ENCODE results near the gene LGR5.

The LGR5 gene

DNA sequence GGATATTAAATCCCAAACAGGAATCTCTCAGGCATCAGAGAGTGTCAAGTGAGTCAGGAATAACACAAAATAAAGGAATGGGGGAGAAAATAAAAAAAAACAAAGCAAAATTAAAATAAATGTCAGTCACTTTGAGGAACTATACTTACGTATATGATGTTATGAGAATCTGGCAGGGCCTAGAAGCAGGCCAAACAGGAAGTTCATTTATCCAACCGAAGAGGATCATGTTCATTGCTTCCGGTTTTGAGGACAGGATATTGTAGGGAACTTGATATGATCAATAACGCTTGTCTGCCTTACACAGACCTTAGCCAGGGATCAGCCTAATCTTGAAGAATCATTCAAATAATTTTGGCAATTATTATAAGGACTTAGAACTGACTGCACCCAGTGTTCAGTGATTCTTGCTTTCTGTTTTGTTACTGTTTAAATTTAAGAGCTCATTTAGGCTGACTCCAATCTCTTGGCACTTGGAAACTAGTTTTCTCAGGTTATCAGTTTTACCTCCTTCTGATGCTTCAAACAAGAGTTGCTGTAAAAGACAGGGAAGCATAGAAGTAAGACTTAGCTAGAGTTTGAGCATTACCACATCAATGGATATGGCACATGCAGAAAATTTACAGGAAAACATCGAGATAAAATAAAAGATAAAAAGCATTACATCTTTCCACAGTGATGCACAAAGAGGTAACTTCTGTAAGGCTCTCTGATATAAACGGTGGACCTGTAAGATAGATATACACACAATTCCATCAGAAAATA, 170.6 kb downstream of the LGR5 start:
- no peak for DNase-seq (ENCODE audit: low read depth)
- H3K4me3 ChIP-seq (replicated peaks; ENCODE audit: low read depth, low read length): no peak overlapping the region
- TF ChIP-seq, protein P1, sequence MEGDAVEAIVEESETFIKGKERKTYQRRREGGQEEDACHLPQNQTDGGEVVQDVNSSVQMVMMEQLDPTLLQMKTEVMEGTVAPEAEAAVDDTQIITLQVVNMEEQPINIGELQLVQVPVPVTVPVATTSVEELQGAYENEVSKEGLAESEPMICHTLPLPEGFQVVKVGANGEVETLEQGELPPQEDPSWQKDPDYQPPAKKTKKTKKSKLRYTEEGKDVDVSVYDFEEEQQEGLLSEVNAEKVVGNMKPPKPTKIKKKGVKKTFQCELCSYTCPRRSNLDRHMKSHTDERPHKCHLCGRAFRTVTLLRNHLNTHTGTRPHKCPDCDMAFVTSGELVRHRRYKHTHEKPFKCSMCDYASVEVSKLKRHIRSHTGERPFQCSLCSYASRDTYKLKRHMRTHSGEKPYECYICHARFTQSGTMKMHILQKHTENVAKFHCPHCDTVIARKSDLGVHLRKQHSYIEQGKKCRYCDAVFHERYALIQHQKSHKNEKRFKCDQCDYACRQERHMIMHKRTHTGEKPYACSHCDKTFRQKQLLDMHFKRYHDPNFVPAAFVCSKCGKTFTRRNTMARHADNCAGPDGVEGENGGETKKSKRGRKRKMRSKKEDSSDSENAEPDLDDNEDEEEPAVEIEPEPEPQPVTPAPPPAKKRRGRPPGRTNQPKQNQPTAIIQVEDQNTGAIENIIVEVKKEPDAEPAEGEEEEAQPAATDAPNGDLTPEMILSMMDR (IDR thresholded peaks at IDR 0.05; ENCODE audit: low read length, missing control alignments): no peak

DNA sequence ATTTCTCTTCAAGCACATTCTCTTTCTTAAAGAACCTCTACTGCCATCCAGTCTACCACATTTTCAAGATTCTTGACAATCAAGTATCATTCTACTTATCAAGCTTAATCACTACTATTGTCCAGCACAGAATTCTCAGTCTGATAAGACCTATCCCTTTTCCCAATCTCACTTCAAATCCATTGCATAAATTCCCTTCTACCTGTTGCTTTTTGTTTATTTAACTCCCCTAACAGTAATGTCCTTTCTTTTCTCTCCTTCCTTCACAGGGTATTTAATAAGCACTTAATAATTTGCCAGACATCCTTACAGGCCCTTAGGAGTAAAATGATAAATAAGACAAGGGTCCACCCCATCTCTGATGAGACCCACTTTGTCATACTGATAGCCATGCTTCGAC, 182.3 kb downstream of the LGR5 start:
- DNase-seq (ENCODE audit: low read depth): no peak
- TF ChIP-seq, protein P1 (IDR thresholded peaks at IDR 0.05; ENCODE audit: low read length, missing control alignments): no peak
- H3K4me3 ChIP-seq (replicated peaks; ENCODE audit: low read depth, low read length): no peak overlapping the region

- H3K4me3 ChIP-seq (replicated peaks; ENCODE audit: low read depth, low read length): no peak overlapping the region
- no peak for DNase-seq (ENCODE audit: low read depth)
- TF ChIP-seq, protein P1 (IDR thresholded peaks at IDR 0.05; ENCODE audit: low read length, missing control alignments): no peak
Measured at GRCh38 chr12:71625476-71625875, 185.9 kb downstream of the LGR5 start.

GRCh38 chr12:71626098-71626497, 186.5 kb downstream of the LGR5 start:
- TF ChIP-seq, protein P1 (IDR thresholded peaks at IDR 0.05; ENCODE audit: low read length, missing control alignments): no peak
- H3K4me3 ChIP-seq (replicated peaks; ENCODE audit: low read depth, low read length): no peak overlapping the region
- peak; percentile 21 for DNase-seq (ENCODE audit: low read depth)

DNA sequence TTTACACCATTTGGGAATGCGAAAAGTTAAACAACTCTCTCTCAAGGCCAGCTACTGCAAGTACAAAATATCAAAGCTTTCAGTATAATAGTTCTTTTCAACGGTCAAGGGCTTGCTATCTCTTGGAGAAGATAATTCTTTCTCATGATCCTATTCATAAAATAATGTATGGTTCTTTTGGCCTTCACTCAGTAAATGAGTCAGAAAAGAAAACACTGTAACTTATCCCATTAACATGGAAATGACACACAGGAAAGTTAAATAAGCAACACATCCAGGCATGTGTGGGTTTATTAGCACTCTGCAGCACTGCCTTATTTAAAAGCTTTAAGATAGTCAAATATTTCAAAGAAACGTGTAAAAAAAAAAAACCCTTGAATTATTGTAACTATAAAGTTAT, 187.2 kb downstream of the LGR5 start:
- TF ChIP-seq, protein P1 (IDR thresholded peaks at IDR 0.05; ENCODE audit: low read length, missing control alignments): no peak
- no peak overlapping the region for H3K4me3 ChIP-seq (replicated peaks; ENCODE audit: low read depth, low read length)
- peak; percentile 43 for DNase-seq (ENCODE audit: low read depth)

GRCh38 chr12:71627438-71628002, 187.9 kb downstream of the LGR5 start:
- DNase-seq (ENCODE audit: low read depth): no peak
- no peak overlapping the region for H3K4me3 ChIP-seq (replicated peaks; ENCODE audit: low read depth, low read length)
- TF ChIP-seq, protein P1 (IDR thresholded peaks at IDR 0.05; ENCODE audit: low read length, missing control alignments): no peak

Data from fibroblast of pulmonary artery (primary cell).